Stimulated activated CD8-positive, alpha-beta memory T cell treated with anti-CD3 and anti-CD28 coated beads, Interleukin-15, amount 100 ng/mL, for 48 hours (primary cell): ENCODE data around the gene LRP2.
A peak's percentile ranks its signal among the peaks of the same experiment; 100 is the strongest.
"Not testable (repeated sequence)": the region's sequence is repeated elsewhere in the genome, so short reads cannot be mapped to it uniquely, and the experiment has no call there.

Experiments used
- DNase-seq, 2 donors: peaks; one replicate each; pipeline ENCODE4 v3.0.0-alpha.2; 2020; ENCODE audit warnings: low read depth in 2 of 2

Gene LRP2

GRCh38 chr2:169362118-169362893, at the start of gene LRP2:
LRP2 (minus strand) TSS chr2:169362534; CDS start chr2:169362399, 135 bp downstream.
- DNase-seq: no peak

DNA sequence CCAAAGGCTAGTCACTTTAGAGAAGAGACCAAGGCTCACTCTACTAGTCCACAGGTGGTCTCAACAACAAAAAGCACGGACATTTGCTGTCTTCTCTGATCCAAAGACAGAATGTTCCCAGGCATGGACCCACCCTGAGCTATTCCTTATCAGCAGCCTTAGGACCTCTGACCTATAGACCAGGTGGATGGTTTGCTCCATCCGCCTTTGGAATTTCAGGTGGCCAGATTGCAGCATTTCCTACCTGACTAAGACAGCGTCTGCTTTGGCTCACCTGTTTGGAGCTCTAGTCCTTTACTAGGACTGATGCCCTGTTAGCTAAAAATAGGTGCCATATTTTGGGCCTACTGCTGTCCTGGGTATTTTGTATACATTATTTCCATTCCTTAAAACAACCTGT, 44.6 kb upstream of the LRP2 start:
- DNase-seq: no peak

DNA sequence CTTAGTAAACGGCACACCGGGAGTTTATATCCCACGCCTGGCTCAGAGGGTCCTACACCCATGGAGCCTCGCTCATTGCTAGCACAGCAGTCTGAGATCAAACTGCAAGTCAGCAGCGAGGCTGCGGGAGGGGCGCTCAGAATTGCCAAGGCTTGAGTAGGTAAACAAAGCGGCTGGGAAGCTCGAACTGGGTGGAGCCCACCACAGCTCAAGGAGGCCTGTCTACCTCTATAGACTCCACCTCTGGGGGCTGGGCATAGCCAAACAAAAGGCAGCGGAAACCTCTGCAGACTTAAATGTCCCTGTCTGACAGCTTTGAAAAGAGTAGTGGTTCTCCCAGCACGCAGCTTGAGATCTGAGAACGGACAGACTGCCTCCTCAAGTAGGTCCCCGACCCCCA, 37.2 kb upstream of the LRP2 start:
- not testable (repeated sequence) for DNase-seq

GRCh38 chr2:169397697-169398096, 35.4 kb upstream of the LRP2 start:
- no peak for DNase-seq

DNA sequence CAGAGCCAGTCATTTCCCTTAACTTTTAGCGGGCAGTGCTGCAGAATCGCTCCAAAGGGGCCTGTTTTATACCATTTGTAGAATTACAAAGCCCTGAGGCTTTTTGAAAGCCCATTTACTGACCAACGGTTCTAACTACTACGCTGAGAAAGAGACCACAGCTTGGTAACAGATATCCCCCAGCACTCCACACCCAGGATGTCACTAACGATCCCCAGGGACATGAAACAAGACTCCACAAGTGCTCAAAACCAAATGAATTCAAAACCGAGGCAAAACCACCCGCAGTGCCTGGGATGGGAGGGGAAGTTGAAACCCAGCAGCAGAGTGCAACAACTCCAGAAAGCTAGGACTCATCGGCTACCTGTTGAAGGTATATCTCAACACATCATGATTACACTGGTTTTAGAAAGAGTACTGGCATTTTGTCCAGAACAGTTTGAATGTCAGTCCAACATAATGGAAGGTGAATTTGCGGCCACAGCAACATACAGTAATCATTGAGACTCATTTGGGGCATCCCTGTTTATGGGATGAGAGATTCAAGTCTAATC, 33.6 kb upstream of the LRP2 start:
- DNase-seq: no peak

DNA sequence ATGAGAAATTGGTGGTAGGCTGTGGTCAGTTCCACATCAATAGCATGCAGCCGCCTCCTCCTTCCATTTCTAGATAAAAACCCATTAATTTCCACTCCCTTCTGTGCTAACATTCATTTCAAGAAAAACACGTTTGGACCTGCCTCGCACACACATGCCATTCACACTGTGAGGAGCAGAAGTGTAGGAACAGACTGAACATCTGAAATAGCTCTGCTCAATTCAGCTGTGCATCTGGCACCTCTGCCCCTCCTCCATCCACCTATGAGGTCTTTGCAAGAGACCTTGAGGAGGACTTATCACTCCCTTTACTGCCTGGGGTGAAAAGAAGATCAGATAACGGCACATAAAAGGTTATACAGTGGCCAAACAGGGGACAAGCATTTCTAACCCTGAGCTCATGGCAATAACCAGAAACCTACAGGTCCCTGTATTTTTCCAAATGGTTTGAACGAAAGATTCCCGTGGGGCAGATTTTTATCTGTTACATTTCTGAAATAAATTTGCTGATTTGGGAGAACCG, 30.8 kb upstream of the LRP2 start:
- no peak for DNase-seq

- DNase-seq: no peak
Observed at GRCh38 chr2:169391236-169391635, 28.9 kb upstream of the LRP2 start.

- no peak for DNase-seq
Observed at GRCh38 chr2:169388161-169388560, 25.8 kb upstream of the LRP2 start.

DNA sequence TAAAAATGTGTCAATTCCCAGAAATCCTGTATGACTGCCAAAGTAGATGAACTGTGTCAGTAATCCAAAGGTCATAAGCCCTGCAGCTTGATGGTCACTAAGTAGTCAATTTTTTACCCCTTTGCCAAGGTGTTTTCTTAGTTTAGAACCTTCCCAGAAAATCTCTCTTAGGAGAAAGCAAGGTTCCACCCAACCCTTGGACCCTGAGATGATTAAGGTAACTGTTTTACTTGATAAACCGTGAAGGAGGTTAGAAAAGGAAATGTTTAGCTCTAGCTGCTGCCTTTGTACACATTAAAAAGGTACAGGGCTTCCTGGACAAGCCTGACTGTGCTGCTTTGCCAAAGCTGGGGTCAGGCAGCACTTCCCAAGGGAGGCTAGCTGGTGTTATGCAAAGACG, 24.4 kb upstream of the LRP2 start:
- DNase-seq: no peak

GRCh38 chr2:169384816-169385215, 22.5 kb upstream of the LRP2 start:
- DNase-seq: no peak

DNA sequence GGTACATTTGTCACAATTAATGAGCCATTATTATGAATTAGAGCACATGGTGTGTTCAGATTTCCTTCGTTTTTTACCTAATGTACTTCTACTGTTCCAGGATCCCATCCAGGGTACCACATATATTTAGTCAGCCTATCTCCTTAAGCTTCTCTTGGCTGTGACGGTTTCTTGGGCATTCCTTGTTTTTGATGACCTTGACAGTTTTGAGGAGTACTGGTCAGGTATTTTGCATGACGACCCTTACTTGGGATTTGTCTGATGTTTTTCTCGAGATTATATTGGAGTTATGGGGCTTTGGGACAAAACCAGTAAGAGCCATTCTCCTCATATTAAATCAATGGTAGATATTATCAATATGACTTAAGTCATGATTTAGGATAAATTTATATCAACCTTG, 10.2 kb upstream of the LRP2 start:
- no peak for DNase-seq

- DNase-seq: no peak
Observed at GRCh38 chr2:169366066-169366465, 3.7 kb upstream of the LRP2 start.

DNA sequence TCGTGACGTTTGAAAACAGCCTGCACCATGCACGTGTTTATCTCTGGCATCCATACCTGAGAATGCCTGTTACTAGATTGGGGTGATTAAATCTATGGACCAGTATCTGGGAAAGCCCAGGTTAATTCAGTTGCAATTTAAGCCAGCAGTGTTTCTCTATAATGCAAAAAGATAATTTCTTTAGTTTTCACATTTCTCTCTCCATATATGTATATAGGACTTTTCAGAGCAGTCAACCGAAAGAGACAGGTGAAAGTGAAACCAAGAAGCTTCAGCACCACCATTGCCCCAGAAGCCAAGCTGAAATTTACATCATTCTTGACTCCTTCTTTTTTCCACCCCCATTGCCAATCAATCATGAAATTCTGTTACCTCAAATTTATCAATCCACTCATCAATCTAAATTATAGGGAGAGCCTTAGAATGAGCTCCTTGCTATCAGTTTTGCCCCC, 2.7 kb upstream of the LRP2 start:
- no peak for DNase-seq

- DNase-seq: peak in 1 of 2 donors; percentile 21
Observed at GRCh38 chr2:169363560-169364150, 1.3 kb upstream of the LRP2 start.

- DNase-seq: no peak
Observed at GRCh38 chr2:169362894-169363559, 693 bp upstream of the LRP2 start.

DNA sequence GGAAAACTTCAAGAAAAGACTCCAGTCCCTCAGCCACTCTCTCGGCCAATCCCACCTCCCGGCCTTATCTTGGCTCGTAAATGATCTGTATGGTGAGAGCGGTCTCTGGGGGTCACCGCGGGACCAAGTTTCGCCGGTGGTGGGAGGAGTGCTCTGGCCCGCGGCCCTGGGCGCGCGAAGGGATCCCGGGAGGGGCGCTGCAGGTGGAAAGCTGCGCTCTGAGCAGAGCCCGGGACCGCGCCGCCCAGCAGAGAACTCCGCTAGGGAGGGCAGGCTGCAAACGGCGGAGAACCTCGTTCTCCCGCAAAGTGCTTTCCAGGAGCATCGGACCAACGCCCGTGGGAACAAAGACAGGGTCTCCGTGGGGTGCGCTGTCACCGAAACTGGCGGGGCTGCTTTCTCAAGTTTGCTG, 622 bp downstream of the LRP2 start:
- no peak for DNase-seq

- DNase-seq: no peak
Observed at GRCh38 chr2:169360984-169361705, 1.2 kb downstream of the LRP2 start.

DNA sequence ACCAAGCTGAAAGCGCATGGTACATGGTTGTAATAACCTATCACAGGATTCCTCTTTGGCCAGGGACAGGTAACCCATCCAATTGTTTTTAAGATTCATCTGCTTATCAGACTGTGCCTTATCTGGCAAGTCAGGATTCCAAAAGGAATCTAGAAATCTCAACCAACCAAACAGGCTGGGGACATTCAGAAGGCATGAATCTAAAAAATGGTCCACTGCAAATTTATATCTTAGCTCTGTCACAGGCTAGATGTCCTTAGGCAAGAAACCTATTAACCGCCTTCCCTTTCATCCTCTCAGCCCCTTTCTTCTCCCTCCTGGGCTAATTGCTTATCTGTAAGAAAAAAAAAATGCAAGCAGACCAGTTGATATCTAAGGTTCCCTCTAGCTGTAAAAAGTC, 4.3 kb downstream of the LRP2 start:
- no peak for DNase-seq

GRCh38 chr2:169354244-169354643, 8.1 kb downstream of the LRP2 start:
- no peak for DNase-seq

- DNase-seq: no peak
Observed at GRCh38 chr2:169351725-169352124, 10.6 kb downstream of the LRP2 start.

GRCh38 chr2:169349535-169349934, 12.8 kb downstream of the LRP2 start:
- DNase-seq: no peak
